ENCODE results near the gene XRCC3. TPM values are rescaled to one million over a fixed set of nuclear protein-coding genes. Genes with fewer than 3 reads are reported as not detected.

XRCC3 gene
- total RNA-seq, 1 donor: 18.1 TPM

DNA sequence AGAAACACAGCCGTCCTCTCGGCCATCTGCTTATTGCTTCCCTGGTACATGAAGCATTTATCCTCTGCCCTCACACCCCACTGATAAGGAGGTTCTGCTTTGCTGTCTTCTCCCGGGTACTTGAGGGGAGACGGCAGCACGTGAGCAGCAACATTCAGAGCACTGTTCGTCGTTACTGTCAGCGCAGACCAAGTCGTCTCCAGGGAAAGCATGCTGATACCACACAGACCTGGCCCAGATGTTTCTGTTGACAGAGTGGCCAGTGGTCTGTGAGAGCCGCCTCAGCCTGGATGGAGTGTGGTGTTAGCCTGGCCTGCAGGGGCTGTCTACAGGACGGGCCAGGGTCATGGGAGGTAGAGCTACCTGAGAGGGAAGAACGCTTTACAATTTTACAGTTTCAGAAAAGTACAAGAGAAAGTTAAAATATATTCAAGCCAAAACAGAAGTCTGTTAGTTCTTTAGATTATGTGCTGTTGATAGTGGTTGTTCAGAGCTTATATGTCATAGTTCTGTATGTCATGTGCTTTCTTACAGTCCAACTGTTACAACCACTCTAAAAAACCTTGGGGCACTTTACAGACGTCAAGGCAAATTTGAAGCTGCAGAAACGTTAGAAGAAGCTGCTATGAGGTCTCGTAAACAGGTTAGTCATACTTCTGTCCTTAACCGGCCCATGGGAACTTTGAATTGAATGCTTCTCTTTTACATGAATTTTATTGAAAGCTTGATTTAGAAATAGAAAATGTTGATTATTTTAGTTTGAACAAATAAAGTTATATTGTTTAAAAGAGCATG is 38.2 kb downstream of the XRCC3 start:
- H3K4me3 ChIP-seq (ENCODE audit: low read depth, low read length): no peak overlapping the region
- TF ChIP-seq CTCF (IDR thresholded peaks at IDR 0.05; ENCODE audit: insufficient read depth, low read length): no peak
- no peak for DNase-seq (ENCODE audit: low read depth)

DNA sequence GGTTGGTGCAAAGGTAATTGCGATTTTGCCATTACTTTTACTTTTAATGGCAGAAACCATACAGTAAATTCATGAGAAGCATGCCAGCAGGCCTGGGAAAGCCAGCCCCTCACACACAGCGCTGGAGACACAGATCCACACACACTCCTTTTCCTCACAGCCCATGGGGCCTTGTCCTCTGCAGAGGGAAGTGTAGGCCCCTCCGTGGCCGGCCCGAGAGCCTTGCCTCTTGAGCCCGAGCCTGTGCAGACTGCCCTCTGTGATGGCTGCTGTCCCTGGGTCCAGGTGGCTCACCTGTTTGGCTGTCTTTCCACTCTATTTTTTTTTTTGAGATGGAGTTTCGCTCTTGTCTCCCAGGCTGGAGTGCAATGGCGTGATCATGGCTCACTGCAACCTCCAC is 39.3 kb downstream of the XRCC3 start:
- TF ChIP-seq CTCF (IDR thresholded peaks at IDR 0.05; ENCODE audit: insufficient read depth, low read length): no peak
- no peak overlapping the region for H3K4me3 ChIP-seq (ENCODE audit: low read depth, low read length)
- DNase-seq (ENCODE audit: low read depth): no peak

- TF ChIP-seq CTCF (IDR thresholded peaks at IDR 0.05; ENCODE audit: insufficient read depth, low read length): no peak
- H3K4me3 ChIP-seq (ENCODE audit: low read depth, low read length): no peak overlapping the region
- no peak for DNase-seq (ENCODE audit: low read depth)
Observed at GRCh38 chr14:103671911-103672310, 43.3 kb downstream of the XRCC3 start.

GRCh38 chr14:103669370-103669769 is 45.9 kb downstream of the XRCC3 start:
- TF ChIP-seq CTCF (IDR thresholded peaks at IDR 0.05; ENCODE audit: insufficient read depth, low read length): no peak
- no peak for DNase-seq (ENCODE audit: low read depth)

DNA sequence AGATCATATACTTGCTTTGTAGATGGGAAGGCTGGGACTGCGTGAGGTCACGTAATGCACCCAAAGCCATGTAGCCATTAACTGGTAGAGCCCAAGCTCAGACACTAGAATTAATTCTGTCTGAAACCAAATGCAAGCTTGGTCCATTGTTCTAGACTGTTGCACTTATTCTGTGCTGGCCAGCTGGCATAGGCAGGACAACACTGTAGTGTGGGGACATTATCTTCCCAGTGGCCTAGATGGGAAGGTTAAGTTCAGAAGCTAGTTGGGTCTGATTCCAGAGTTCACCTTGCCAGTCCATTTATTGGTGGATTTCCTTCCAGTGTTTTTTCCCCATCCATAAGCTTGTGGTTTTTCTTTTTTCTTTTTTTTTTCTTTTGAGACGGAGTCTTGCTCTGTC is 47.1 kb downstream of the XRCC3 start:
- no peak overlapping the region for H3K4me3 ChIP-seq (ENCODE audit: low read depth, low read length)
- no peak for TF ChIP-seq CTCF (IDR thresholded peaks at IDR 0.05; ENCODE audit: insufficient read depth, low read length)
- DNase-seq (ENCODE audit: low read depth): no peak

More at GRCh38 chr14:103669370-103669769, 45.9 kb downstream of the XRCC3 start:
- H3K4me3 ChIP-seq (ENCODE audit: low read depth, low read length): no peak overlapping the region

DNA sequence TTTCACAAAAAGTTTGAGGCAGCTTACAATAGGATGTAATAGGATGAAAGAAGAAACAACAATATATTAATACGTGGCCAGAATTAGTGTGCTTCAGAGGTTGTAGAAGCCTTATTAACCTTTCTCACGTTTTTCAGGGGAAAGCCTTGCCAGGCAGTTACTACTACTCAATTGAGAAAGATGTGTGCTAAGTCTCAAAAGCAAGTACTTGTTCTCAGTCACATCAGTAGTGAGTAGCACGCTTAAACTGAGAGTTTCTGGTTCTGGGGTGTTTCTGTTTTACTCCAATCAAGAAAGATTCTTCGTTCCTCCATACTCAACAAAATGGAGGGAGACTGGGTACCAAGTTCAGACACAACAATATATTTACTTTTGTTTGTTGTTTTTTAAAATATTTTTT is 47.6 kb downstream of the XRCC3 start:
- H3K4me3 ChIP-seq (ENCODE audit: low read depth, low read length): no peak overlapping the region
- TF ChIP-seq CTCF (IDR thresholded peaks at IDR 0.05; ENCODE audit: insufficient read depth, low read length): no peak
- DNase-seq (ENCODE audit: low read depth): no peak

- no peak for DNase-seq (ENCODE audit: low read depth)
- no peak overlapping the region for H3K4me3 ChIP-seq (ENCODE audit: low read depth, low read length)
- no peak for TF ChIP-seq CTCF (IDR thresholded peaks at IDR 0.05; ENCODE audit: insufficient read depth, low read length)
Observed at GRCh38 chr14:103663506-103663905, 51.7 kb downstream of the XRCC3 start.

All from fibroblast of the aortic adventitia (primary cell).